ENCODE results near the gene N4BP2L1.

The N4BP2L1 gene

DNA sequence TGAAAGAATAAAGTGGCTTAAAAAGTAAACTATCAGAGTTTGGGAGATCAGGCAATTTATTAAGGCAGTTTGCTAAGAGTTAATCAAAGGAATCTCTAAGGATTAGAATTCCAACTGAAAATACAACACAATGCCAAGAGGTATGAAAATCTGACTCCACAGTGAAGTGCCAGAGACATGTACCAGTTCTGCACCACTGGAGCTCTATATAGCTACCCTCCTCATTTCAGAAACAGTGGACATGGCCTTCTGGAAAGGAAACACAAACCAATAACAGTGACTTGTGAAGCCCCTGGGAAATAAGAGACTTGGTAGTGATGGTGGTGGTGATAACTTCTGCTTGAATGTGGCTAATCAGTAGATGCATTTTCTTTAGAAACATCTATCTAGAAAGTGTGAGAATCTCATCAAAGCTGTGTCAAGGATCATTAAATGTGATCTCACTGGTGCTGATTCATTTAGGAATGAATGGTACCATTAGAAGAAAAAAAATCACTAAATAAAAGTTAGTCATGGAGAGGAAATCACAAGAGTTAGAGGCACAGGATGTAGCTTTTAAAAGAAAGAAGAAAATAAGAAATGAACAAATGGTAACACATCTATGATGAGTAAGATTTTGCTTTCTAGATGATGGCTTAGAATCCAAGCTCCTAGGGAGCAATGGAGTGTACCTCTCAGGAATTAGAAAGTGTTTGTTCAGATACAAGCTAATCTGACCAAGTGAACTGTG, 20.1 kb upstream of the N4BP2L1 start:
- no peak overlapping the region for H3K27ac ChIP-seq
- TF ChIP-seq ZFX (IDR thresholded peaks at IDR 0.05) = no peak
- TF ChIP-seq, protein P1, sequence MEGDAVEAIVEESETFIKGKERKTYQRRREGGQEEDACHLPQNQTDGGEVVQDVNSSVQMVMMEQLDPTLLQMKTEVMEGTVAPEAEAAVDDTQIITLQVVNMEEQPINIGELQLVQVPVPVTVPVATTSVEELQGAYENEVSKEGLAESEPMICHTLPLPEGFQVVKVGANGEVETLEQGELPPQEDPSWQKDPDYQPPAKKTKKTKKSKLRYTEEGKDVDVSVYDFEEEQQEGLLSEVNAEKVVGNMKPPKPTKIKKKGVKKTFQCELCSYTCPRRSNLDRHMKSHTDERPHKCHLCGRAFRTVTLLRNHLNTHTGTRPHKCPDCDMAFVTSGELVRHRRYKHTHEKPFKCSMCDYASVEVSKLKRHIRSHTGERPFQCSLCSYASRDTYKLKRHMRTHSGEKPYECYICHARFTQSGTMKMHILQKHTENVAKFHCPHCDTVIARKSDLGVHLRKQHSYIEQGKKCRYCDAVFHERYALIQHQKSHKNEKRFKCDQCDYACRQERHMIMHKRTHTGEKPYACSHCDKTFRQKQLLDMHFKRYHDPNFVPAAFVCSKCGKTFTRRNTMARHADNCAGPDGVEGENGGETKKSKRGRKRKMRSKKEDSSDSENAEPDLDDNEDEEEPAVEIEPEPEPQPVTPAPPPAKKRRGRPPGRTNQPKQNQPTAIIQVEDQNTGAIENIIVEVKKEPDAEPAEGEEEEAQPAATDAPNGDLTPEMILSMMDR (conservative IDR thresholded peaks at IDR 0.05) = no peak

DNA sequence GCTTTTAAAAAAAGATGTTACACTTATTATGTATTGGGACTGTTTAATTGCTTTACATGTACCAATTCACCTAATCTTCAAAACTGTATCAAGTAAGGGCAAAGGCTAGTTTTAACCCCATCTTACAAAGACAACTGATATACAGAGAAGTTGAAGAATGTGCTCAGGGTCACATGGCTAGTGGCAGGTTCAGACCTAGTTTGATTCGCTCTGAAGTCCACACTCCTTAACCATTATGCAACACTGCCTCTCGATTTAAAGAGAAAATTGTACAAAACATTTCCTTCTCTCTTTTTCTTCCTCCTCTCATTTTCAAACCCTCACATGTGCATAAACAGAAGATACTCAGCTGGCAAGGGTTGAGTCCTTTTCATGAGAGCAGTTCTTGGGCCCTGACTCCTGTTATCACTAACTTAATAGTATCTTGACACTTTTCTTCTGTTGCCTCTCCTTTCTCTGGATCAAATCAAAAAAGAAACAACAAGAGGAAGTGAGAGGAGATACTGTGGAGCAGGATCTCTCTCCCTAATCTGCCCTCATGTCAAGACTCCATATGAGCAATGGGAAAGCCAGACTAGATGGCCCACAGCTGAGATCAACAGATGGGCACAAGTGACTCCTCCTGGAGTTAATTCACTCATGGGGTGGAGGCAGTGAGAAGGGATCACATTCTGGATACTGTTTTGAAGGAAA, 19.0 kb upstream of the N4BP2L1 start:
- TF ChIP-seq ZFX (IDR thresholded peaks at IDR 0.05) = no peak
- TF ChIP-seq, protein P1 (conservative IDR thresholded peaks at IDR 0.05) = no peak
- no peak overlapping the region for H3K27ac ChIP-seq

DNA sequence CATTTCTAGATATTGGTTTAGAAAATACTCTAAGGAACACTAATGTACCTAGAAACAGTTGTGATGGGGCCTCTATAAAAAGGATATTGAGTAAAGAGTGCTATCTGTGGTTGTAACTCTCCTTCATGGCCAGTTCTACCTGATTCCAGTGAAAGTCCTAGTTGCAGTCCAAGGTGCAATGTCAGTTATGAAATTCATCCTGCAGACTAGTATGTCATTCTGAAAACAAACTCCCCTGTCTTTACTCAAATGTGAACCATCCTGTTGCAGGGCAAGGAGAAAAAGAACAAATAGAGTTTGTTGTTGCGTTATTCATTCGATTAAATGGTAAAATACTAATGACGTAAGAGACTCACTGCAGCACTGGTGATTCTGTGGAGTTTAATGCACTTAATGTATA, 18.3 kb upstream of the N4BP2L1 start:
- TF ChIP-seq ZFX (IDR thresholded peaks at IDR 0.05) = no peak
- TF ChIP-seq, protein P1 (conservative IDR thresholded peaks at IDR 0.05) = no peak
- H3K27ac ChIP-seq = no peak overlapping the region

DNA sequence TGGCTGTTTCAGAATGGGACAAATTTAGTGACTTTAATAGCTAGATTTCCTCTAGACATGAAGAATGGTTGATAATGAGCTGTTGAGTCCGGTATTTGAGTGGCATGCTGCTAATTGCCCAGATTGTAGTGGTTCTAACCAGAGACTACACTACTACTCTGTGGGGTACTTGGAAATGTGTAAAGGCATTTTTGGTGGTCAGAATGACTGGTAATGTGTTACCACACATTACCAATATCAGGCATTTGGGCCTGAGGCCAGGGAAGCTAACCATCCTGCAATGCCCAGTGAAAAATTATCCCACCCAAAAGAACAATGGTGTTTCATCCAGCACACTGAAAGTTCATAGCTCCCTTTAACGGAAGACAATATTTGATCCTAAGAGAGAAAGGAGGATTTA, 17.5 kb upstream of the N4BP2L1 start:
- TF ChIP-seq ZFX (IDR thresholded peaks at IDR 0.05) = no peak
- TF ChIP-seq, protein P1 (conservative IDR thresholded peaks at IDR 0.05) = no peak
- H3K27ac ChIP-seq = no peak overlapping the region

DNA sequence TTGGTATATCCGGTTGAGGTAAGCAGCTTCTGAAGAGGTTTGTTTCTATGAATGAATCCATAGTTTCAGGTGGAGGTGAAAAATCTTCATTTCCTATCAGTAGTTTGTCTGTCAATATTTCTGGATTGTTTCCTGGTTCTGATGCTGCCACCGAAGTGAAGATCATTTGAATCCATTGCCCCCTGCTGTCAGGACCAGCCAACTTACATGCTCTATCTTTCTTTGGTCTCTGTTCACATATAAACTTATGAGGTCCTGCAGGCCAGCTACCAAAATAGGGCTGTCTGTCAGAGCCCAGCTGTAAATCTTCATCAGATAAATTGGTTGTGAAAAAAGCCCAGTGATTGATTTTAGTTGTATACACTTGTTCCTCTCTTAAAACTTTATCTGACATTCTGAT, 15.2 kb upstream of the N4BP2L1 start:
- no peak overlapping the region for H3K27ac ChIP-seq
- no peak for TF ChIP-seq ZFX (IDR thresholded peaks at IDR 0.05)
- TF ChIP-seq, protein P1 (conservative IDR thresholded peaks at IDR 0.05) = peak; percentile 65

DNA sequence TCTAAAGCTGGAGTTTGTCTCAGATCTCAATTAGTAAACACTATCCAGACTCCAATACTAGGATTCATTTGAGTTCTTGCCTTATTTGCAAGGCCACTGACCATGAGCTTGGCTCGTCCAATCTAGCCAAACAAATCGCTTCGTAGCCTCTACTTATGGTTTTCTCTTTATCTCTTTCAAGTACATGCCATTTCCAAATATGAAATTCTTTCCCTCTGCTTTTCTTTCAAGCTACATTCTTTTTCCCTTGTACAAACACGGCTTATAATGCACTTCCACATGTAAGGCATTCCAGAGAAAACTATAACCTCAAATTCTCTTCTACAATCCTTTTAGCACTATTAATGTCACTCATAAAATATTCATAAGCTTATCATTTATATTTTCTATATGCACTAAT, 10.9 kb upstream of the N4BP2L1 start:
- TF ChIP-seq, protein P1 (conservative IDR thresholded peaks at IDR 0.05) = no peak
- no peak for TF ChIP-seq ZFX (IDR thresholded peaks at IDR 0.05)
- no peak overlapping the region for H3K27ac ChIP-seq

DNA sequence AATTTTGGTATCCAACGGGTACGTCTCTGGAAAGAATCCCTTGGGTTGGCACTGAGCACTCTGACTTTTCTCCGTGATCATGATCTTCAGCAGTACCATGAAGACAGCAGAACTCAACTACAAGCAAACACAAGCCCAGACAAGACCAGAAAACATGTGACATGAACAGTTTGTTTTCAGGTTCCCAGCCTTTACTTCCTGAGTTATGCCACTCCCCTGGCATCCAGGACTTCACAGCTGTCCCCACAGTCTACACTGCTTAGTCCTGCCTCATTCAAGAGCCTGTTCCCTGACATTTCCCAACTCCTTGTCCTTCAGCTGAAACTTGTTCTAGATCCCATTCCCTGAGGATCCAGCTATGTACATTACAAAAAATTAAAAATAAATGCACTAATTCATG, 4.9 kb upstream of the N4BP2L1 start:
- TF ChIP-seq, protein P1 (conservative IDR thresholded peaks at IDR 0.05) = no peak
- no peak for TF ChIP-seq ZFX (IDR thresholded peaks at IDR 0.05)
- no peak overlapping the region for H3K27ac ChIP-seq
